AG10803 (cell line): ENCODE results near the gene KIFC1.
A peak's percentile ranks its signal among the peaks of the same experiment; 100 is the strongest.
"Not testable (repeated sequence)": the region's sequence is repeated elsewhere in the genome, so short reads cannot be mapped to it uniquely, and the experiment has no call there.

Experiments
- DNase-seq: peaks from one replicate; pipeline ENCODE4 v3.0.0; 2010; ENCODE audit warnings: low read depth
- H3K4me3 ChIP-seq: 2 replicates; pipeline ENCODE4 v1.5.1; 2011; ENCODE audit warnings: mild to moderate bottlenecking, low read length, control low read depth
- CTCF ChIP-seq: conservative IDR thresholded peaks from 2 replicates; pipeline ENCODE4 v1.5.1; 2011; ENCODE audit warnings: mild to moderate bottlenecking, low read length, control low read depth, inconsistent platforms

KIFC1 gene

GRCh38 chr6:33390767-33391277, 801 bp upstream of the KIFC1 start:
- TF ChIP-seq CTCF: no peak
- no peak for DNase-seq
- peak overlapping the region; percentile 37 for H3K4me3 ChIP-seq

GRCh38 chr6:33391922-33392594, 435 bp downstream of the KIFC1 start:
- H3K4me3 ChIP-seq: peak overlapping the region; percentile 89
- TF ChIP-seq CTCF: no peak
- DNase-seq: no peak

- H3K4me3 ChIP-seq: peak overlapping the region; percentile 89
- TF ChIP-seq CTCF: no peak
- no peak for DNase-seq
Observed at GRCh38 chr6:33392595-33392948, 949 bp downstream of the KIFC1 start.

- TF ChIP-seq CTCF: no peak
- DNase-seq: no peak
- peak overlapping the region; percentile 89 for H3K4me3 ChIP-seq
Observed at GRCh38 chr6:33392979-33393378, 1.4 kb downstream of the KIFC1 start.

- TF ChIP-seq CTCF: no peak
- no peak for DNase-seq
- no peak overlapping the region for H3K4me3 ChIP-seq
Observed at GRCh38 chr6:33397541-33397940, 5.9 kb downstream of the KIFC1 start.

GRCh38 chr6:33398601-33399000, 7.0 kb downstream of the KIFC1 start:
- not testable (repeated sequence) for DNase-seq, H3K4me3 ChIP-seq

- not testable (repeated sequence) for DNase-seq, H3K4me3 ChIP-seq
Observed at GRCh38 chr6:33399881-33400280, 8.3 kb downstream of the KIFC1 start.

GRCh38 chr6:33404884-33405283, 13.3 kb downstream of the KIFC1 start:
- H3K4me3 ChIP-seq: no peak overlapping the region
- DNase-seq: no peak
- TF ChIP-seq CTCF: no peak
